MCF 10A (cell line): ENCODE results near the gene RAD54L2. TPM values are rescaled to one million over a fixed set of nuclear protein-coding genes. Genes with fewer than 3 reads are reported as not detected.

ENCODE experiments used
- BruUV-seq: library from RNA; stranded (reverse); fragments of 400-500 nt; replicated peaks from 2 replicates; lab custom pipeline; 2021; lab: Mats Ljungman, UMichigan
- CTCF ChIA-PET: fragments of 300-600 bp; sonication (Branson Sonifier 250); formaldehyde crosslinking; extraction: SDS; loops from one replicate; lab custom pipeline; 2021; ENCODE audit warnings: antibody characterized with exemption, inconsistent platforms; lab: Yijun Ruan, JAX
- POLR2A ChIA-PET: fragments of 300-600, 350-650 bp; sonication (Branson Sonifier 250); formaldehyde crosslinking; extraction: SDS; loops from one replicate; lab custom pipeline; 2020; ENCODE audit warnings: antibody characterized with exemption, inconsistent platforms; lab: Yijun Ruan, JAX
- DNase-seq: peaks from one replicate; pipeline ENCODE4 v3.0.0-alpha.2; 2018; ENCODE audit not compliant: unreplicated experiment
- H3K27ac Mint-ChIP-seq: one replicate; pipeline ENCODE4 v1.8.0; 2022; ENCODE audit warnings: mild to moderate bottlenecking, low read depth, mixed read lengths; ENCODE audit not compliant: unreplicated experiment
- H3K27me3 Mint-ChIP-seq: one replicate; pipeline ENCODE4 v1.8.0; 2022; ENCODE audit warnings: mixed read lengths; ENCODE audit not compliant: insufficient read depth, unreplicated experiment
- H3K36me3 Mint-ChIP-seq: one replicate; pipeline ENCODE4 v1.8.0; 2022; ENCODE audit warnings: mild to moderate bottlenecking, moderate library complexity, mixed read lengths; ENCODE audit not compliant: insufficient read depth, unreplicated experiment
- H3K4me1 Mint-ChIP-seq: one replicate; pipeline ENCODE4 v1.8.0; 2022; ENCODE audit warnings: mixed read lengths; ENCODE audit not compliant: insufficient read depth, unreplicated experiment
- H3K4me3 Mint-ChIP-seq: one replicate; pipeline ENCODE4 v1.8.0; 2022; ENCODE audit warnings: mild to moderate bottlenecking, moderate library complexity, mixed read lengths; ENCODE audit not compliant: unreplicated experiment
- H3K9me3 Mint-ChIP-seq: one replicate; pipeline ENCODE4 v1.8.0; 2022; ENCODE audit warnings: mixed read lengths; ENCODE audit not compliant: unreplicated experiment
- intact Hi-C: fragments of 100-400 bp; cut with micrococcal nuclease; formaldehyde crosslinking; loops from 2 replicates; pipeline ENCODE4 v1.14.1; 2022
- total RNA-seq: library from RNA; stranded (reverse); gene quantifications from 2 replicates; pipeline ENCODE4 v1.2.3, GENCODE V29; 2022
- TF ChIP-seq, protein P1 (sequence below): fragments of 200-600 bp; IDR thresholded peaks from one replicate; pipeline ENCODE4 v1.8.0; 2022; ENCODE audit warnings: antibody characterized with exemption, mild to moderate bottlenecking; ENCODE audit not compliant: unreplicated experiment

Gene RAD54L2
- total RNA-seq, 1 experiment from 2014 or later = 23.5 TPM

DNA sequence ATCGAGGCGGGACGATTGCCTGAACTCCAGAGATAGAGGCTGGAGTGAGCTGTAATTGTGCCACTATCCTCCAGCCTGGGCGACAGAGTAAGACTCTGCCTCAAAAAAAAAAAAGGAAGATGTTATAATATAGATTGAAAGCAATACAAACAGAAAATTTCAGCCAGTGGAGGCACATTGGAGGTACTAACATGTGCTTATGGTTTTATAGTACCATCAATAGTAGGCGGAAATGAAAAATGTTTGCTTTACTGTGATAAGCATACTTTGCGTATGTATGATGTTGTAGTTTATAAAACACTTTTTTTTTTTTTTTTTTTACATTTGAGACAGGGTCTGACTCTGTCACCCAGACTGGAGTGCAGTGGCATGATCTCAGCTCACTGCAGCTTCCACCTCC lies 8.8 kb downstream of the RAD54L2 start:
- BruUV-seq = no TSS peak
- H3K27ac Mint-ChIP-seq = no peak overlapping the region
- H3K27me3 Mint-ChIP-seq = no peaks in the 10 kb centered on the region
- POLR2A ChIA-PET = interaction anchor here (0.6 to 1.7 kb wide), 2 partner anchors 8 kb away, joined by 3 to 4 read pairs; no protein-coding TSS in a partner anchor
- DNase-seq = no peak
- CTCF ChIA-PET = interaction anchor here (0.6 to 1.1 kb wide), 3 partner anchors 9 to 1050 kb away, joined by 3 to 5 read pairs (median 4); no protein-coding TSS in a partner anchor
- H3K36me3 Mint-ChIP-seq = peaks cover 47% of the 10 kb centered on the region
- peaks cover 4% of the 10 kb centered on the region for H3K4me1 Mint-ChIP-seq
- H3K4me3 Mint-ChIP-seq = no peak overlapping the region
- TF ChIP-seq, protein P1, sequence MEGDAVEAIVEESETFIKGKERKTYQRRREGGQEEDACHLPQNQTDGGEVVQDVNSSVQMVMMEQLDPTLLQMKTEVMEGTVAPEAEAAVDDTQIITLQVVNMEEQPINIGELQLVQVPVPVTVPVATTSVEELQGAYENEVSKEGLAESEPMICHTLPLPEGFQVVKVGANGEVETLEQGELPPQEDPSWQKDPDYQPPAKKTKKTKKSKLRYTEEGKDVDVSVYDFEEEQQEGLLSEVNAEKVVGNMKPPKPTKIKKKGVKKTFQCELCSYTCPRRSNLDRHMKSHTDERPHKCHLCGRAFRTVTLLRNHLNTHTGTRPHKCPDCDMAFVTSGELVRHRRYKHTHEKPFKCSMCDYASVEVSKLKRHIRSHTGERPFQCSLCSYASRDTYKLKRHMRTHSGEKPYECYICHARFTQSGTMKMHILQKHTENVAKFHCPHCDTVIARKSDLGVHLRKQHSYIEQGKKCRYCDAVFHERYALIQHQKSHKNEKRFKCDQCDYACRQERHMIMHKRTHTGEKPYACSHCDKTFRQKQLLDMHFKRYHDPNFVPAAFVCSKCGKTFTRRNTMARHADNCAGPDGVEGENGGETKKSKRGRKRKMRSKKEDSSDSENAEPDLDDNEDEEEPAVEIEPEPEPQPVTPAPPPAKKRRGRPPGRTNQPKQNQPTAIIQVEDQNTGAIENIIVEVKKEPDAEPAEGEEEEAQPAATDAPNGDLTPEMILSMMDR = no peak
- intact Hi-C loops = no loop called here
- no peaks in the 10 kb centered on the region for H3K9me3 Mint-ChIP-seq

DNA sequence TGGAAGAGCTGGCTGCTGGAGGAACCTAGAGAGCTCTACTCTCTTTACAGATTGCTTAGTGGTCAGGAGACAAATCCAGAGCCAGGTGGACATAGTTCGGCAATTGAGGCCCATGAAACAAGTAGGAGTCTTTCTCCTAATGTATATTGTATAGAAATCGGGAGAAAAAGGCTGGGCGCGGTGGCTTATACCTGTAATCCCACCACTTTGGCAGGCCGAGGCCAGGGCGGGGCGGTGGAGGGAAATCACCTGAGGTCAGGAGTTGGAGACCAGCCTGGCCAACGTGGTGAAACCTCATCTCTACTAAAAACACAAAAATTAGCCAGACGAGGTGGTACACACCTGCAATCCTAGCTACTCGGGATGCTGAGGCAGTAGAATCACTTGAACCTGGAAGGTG lies 10.8 kb downstream of the RAD54L2 start:
- H3K4me1 Mint-ChIP-seq = peaks cover 4% of the 10 kb centered on the region
- no peak overlapping the region for H3K27ac Mint-ChIP-seq
- intact Hi-C loops = no loop called here
- ChIA-PET CTCF (interaction anchor here (0.6 to 1.3 kb wide), 4 partner anchors 10 to 1063 kb away, joined by 3 read pairs; no protein-coding TSS in a partner anchor), POLR2A (interaction anchor here (2.0 kb wide), 1 partner anchor 9 kb away, joined by 12 read pairs; no protein-coding TSS in a partner anchor)
- H3K9me3 Mint-ChIP-seq = no peaks in the 10 kb centered on the region
- no TSS peak for BruUV-seq
- H3K27me3 Mint-ChIP-seq = no peaks in the 10 kb centered on the region
- no peak overlapping the region for H3K4me3 Mint-ChIP-seq
- TF ChIP-seq, protein P1 = no peak
- peaks cover 58% of the 10 kb centered on the region for H3K36me3 Mint-ChIP-seq
- no peak for DNase-seq

DNA sequence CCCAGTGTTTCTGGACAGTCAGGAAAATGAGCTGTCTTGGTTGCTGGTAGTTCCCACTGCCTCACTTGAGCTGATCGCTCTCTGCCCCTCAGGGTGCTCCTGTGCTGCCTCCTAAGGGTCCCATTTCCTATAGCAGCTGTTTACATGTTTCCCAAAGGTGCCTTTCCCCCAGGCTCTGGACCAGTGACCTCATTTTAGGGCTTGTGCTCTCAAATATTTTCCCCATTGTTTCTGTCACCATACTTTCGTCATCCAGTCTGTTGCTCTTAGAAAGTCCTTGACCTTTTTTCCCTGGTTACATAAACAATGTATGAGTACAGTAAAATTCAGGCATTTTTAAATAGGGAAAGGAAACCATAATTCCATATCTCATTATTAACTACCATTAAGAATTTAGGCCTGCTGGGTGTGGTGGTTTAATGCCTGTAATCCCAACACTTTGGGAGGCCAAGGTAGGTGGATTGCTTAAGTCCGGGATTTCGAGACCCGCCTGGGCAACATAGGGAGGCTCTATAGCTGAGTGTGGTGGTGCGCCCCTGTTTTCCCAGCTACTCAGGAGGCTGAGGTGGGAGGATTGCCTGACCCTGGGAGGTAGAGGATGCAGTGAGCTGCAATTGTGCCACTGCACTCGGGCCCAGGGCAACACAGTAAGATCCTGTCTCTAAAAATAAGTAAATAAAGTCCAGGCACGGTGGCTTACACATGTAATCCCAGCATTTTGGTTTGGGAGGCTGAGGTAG lies 11.7 kb downstream of the RAD54L2 start:
- Mint-ChIP-seq H3K4me1 (peaks cover 4% of the 10 kb centered on the region), H3K36me3 (peaks cover 65% of the 10 kb centered on the region), H3K27ac (peak overlapping the region; percentile 64), H3K4me3 (no peak overlapping the region), H3K9me3 (no peaks in the 10 kb centered on the region), H3K27me3 (no peaks in the 10 kb centered on the region)
- TF ChIP-seq, protein P1 = no peak
- no TSS peak for BruUV-seq
- DNase-seq = no peak
- ChIA-PET CTCF (interaction anchor here (0.5 to 1.3 kb wide), 6 partner anchors 10 to 1064 kb away, joined by 3 to 6 read pairs (median 3); no protein-coding TSS in a partner anchor), POLR2A (interaction anchor here (1.6 to 2.0 kb wide), 2 partner anchors 10 to 12 kb away, joined by 6 to 12 read pairs; partner anchors contain the start of gene RAD54L2)
- intact Hi-C loops = no loop called here

DNA sequence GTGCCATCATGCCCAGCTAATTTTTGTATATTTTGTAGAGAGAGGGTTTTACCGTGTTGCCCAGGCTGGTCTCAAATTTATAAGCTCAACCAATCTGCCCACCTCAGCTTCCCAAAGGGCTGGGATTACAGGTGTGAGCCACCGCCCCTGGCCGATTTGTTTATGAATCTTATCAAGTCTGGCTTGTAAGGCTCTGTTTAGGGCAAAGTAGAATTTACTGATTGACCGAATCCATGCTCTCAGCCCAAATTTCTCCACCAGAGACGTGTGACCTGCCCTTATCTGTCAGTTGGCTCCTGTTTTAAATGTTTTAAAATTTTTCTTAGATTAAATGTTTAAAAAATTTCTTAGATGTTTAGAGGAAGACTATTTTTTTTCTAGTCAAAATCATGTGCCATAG lies 19.5 kb downstream of the RAD54L2 start:
- H3K4me1 Mint-ChIP-seq = peaks cover 9% of the 10 kb centered on the region
- no peaks in the 10 kb centered on the region for H3K27me3 Mint-ChIP-seq
- no TSS peak for BruUV-seq
- H3K27ac Mint-ChIP-seq = no peak overlapping the region
- H3K9me3 Mint-ChIP-seq = no peaks in the 10 kb centered on the region
- CTCF ChIA-PET = interaction anchor here (0.6 to 0.7 kb wide), 2 partner anchors 65 to 168 kb away, joined by 3 to 4 read pairs; no protein-coding TSS in a partner anchor
- TF ChIP-seq, protein P1 = no peak
- POLR2A ChIA-PET = interaction anchor here (0.6 to 2.3 kb wide), 2 partner anchors 10 to 20 kb away, joined by 3 to 7 read pairs; partner anchors contain the start of gene RAD54L2
- intact Hi-C loops = no loop called here
- peaks cover 22% of the 10 kb centered on the region for H3K36me3 Mint-ChIP-seq
- H3K4me3 Mint-ChIP-seq = no peak overlapping the region
- no peak for DNase-seq
